Stimulated activated naive CD4-positive, alpha-beta T cell treated with Interleukin-2 at 50 U/mL for 16 hours (primary cell): ENCODE measurements around the gene ARHGAP15.
A peak's percentile ranks its signal among the peaks of the same experiment; 100 is the strongest.

ENCODE experiments used
- DNase-seq: peaks from one replicate; lab custom pipeline; 2025; lab: John Stamatoyannopoulos, UW

ARHGAP15 gene

GRCh38 chr2:143399631-143400069, 270.4 kb downstream of the ARHGAP15 start:
- no peak for DNase-seq

- no peak for DNase-seq
Measured at GRCh38 chr2:143401861-143402260, 272.6 kb downstream of the ARHGAP15 start.

- no peak for DNase-seq
Measured at GRCh38 chr2:143402451-143402850, 273.2 kb downstream of the ARHGAP15 start.

GRCh38 chr2:143410082-143410897, 281.1 kb downstream of the ARHGAP15 start:
- DNase-seq = no peak

- DNase-seq = no peak
Measured at GRCh38 chr2:143415571-143415970, 286.4 kb downstream of the ARHGAP15 start.

GRCh38 chr2:143417428-143417827, 288.2 kb downstream of the ARHGAP15 start:
- DNase-seq = no peak

GRCh38 chr2:143420313-143420712, 291.1 kb downstream of the ARHGAP15 start:
- DNase-seq = no peak

GRCh38 chr2:143422681-143423080, 293.5 kb downstream of the ARHGAP15 start:
- DNase-seq = no peak

GRCh38 chr2:143425896-143426295, 296.7 kb downstream of the ARHGAP15 start:
- DNase-seq = no peak

- no peak for DNase-seq
Measured at GRCh38 chr2:143426296-143426695, 297.1 kb downstream of the ARHGAP15 start.

- DNase-seq = peak; percentile 13
Measured at GRCh38 chr2:143428700-143429099, 299.5 kb downstream of the ARHGAP15 start.

GRCh38 chr2:143429932-143430679, 300.9 kb downstream of the ARHGAP15 start:
- DNase-seq = no peak

GRCh38 chr2:143431316-143431715, 302.1 kb downstream of the ARHGAP15 start:
- DNase-seq = no peak

GRCh38 chr2:143433251-143433650, 304.0 kb downstream of the ARHGAP15 start:
- no peak for DNase-seq

GRCh38 chr2:143433840-143434239, 304.6 kb downstream of the ARHGAP15 start:
- DNase-seq = no peak

- DNase-seq = no peak
Measured at GRCh38 chr2:143434445-143434844, 305.2 kb downstream of the ARHGAP15 start.

- no peak for DNase-seq
Measured at GRCh38 chr2:143435131-143435530, 305.9 kb downstream of the ARHGAP15 start.

GRCh38 chr2:143436951-143437350, 307.7 kb downstream of the ARHGAP15 start:
- DNase-seq = no peak

- no peak for DNase-seq
Measured at GRCh38 chr2:143440411-143441012, 311.3 kb downstream of the ARHGAP15 start.

- no peak for DNase-seq
Measured at GRCh38 chr2:143442193-143442592, 313.0 kb downstream of the ARHGAP15 start.

- no peak for DNase-seq
Measured at GRCh38 chr2:143451642-143452281, 322.5 kb downstream of the ARHGAP15 start.

- DNase-seq = no peak
Measured at GRCh38 chr2:143452817-143453451, 323.7 kb downstream of the ARHGAP15 start.
